ENCODE results near the gene OPA1. TPM values are rescaled to one million over a fixed set of nuclear protein-coding genes. Genes with fewer than 3 reads are reported as not detected.

OPA1 gene
- total and polyA plus RNA-seq, 7 donors, result 29.4 to 129 (median 73.4) TPM

DNA sequence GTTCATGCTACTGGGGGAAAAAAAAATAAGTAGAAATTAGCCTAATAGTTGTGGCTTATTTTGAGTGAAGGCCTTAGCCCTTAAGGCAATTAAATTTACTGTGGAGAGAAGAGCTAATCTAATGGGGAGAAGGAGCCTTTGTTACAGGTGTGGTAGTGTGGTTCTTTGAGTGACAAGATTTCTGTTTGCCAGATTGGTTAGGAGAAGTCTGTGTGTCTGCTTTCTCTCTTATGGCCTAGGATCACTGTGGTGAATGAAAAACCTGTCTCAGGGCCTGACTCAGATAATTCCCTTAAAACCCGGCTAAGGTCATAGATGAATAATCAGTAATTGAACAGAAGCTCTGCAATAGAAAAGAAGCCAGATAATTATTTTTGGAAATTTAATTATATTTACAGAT is 27.0 kb downstream of the OPA1 start:
- ATAC-seq, result no peak
- TF ChIP-seq, protein P1, sequence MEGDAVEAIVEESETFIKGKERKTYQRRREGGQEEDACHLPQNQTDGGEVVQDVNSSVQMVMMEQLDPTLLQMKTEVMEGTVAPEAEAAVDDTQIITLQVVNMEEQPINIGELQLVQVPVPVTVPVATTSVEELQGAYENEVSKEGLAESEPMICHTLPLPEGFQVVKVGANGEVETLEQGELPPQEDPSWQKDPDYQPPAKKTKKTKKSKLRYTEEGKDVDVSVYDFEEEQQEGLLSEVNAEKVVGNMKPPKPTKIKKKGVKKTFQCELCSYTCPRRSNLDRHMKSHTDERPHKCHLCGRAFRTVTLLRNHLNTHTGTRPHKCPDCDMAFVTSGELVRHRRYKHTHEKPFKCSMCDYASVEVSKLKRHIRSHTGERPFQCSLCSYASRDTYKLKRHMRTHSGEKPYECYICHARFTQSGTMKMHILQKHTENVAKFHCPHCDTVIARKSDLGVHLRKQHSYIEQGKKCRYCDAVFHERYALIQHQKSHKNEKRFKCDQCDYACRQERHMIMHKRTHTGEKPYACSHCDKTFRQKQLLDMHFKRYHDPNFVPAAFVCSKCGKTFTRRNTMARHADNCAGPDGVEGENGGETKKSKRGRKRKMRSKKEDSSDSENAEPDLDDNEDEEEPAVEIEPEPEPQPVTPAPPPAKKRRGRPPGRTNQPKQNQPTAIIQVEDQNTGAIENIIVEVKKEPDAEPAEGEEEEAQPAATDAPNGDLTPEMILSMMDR (IDR thresholded peaks at IDR 0.05), result no peak
- intact Hi-C loops (cut with DNase I), result no loop called here
- Histone ChIP-seq H3K27ac (no peak overlapping the region), H3K36me3 (ENCODE audit: insufficient read depth in 1 of 2, low read depth in 1 of 2) (peaks cover 0 to 89% of the 10 kb centered on the region in 2 donors), H3K9me3 (no peaks in the 10 kb centered on the region), H3K4me1 (no peaks in the 10 kb centered on the region), H3K27me3 (ENCODE audit: insufficient read depth in 3 of 3, low read length in 2 of 3) (no peaks in the 10 kb centered on the region), H3K4me3 (no peak overlapping the region)
- no peak for DNase-seq
- WGBS, 3 donors, result 79 to 87% (median 86%) methylated on average over 1 of the region's 1 CpG

DNA sequence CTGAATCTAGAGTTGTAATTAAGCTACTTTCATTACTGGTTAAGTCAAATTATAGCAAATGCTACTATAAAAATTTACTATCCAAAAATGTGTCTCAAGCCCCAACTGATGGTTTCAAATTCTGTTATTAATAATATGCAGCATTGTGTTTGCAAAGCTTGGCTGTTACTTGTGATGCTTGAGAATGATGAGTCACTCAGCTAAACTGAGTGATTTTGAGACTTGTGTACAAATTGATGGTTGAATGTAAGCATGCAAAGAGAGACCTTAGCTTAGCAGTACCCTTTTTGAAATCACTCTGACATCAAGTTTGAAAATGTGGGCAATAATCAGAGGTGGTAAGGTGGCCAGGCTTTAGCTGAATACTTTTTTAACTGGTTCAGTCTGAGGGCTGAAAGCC is 27.6 kb downstream of the OPA1 start:
- ATAC-seq, result no peak
- Histone ChIP-seq H3K27ac (no peak overlapping the region), H3K36me3 (ENCODE audit: insufficient read depth in 1 of 2, low read depth in 1 of 2) (peaks cover 0 to 86% of the 10 kb centered on the region in 2 donors), H3K9me3 (no peaks in the 10 kb centered on the region), H3K27me3 (ENCODE audit: insufficient read depth in 3 of 3, low read length in 2 of 3) (no peaks in the 10 kb centered on the region), H3K4me1 (no peaks in the 10 kb centered on the region), H3K4me3 (no peak overlapping the region)
- TF ChIP-seq, protein P1 (IDR thresholded peaks at IDR 0.05), result no peak
- DNase-seq, result no peak
- intact Hi-C loops (cut with DNase I), result no loop called here

DNA sequence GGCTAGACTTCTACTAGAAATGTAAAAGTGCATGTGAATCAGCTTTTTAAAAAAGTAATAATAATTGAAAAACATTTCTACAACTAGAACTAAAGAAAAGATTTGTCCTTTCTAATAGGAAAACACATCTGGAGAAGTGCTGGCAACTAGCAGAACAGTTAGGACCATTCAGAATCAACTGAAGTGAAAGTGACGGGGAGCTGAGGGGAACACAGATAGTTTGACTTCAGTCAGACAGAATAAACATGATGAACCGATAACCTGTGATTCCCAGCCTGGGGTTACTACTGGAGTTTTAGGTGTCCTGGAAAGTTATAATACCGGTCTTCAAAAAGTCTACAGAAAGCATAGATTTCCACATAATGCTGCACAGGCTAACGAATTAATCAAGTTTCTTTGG is 28.1 kb downstream of the OPA1 start:
- H3K9me3 ChIP-seq, result no peaks in the 10 kb centered on the region
- ATAC-seq, result no peak
- 96% methylated on average over 4 of the region's 4 CpGs for WGBS, 3 donors
- intact Hi-C loops (cut with DNase I), result no loop called here
- H3K27me3 ChIP-seq (ENCODE audit: insufficient read depth in 3 of 3, low read length in 2 of 3), result no peaks in the 10 kb centered on the region
- TF ChIP-seq, protein P1 (IDR thresholded peaks at IDR 0.05), result no peak
- DNase-seq, result no peak
- H3K4me1 ChIP-seq, result no peaks in the 10 kb centered on the region
- no peak overlapping the region for H3K4me3 ChIP-seq
- H3K27ac ChIP-seq, result no peak overlapping the region
- peaks cover 0 to 86% of the 10 kb centered on the region in 2 donors for H3K36me3 ChIP-seq (ENCODE audit: insufficient read depth in 1 of 2, low read depth in 1 of 2)

DNA sequence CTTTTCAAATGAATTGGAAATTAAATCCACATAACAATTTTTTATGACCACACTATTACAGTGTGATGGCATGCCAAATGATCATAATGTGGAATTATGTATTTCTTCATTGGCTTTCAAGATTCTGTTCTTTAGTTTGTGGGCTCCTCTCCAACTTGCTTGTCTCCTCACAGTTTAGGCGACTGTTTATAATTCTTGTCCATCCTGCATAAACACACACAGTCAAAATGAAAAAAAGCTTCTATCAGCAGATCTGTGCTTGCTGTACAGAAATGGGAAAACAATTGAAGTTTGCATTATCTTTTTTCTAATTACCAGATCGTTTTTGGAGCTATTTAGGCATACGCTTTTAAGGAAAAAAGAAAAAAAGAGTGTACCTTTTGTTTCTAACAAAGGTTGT is 37.0 kb downstream of the OPA1 start:
- ATAC-seq (no peak), DNase-seq (no peak)
- 55 to 57% (median 56%) methylated on average over 3 of the region's 3 CpGs for WGBS, 3 donors
- Histone ChIP-seq H3K36me3 (ENCODE audit: insufficient read depth in 1 of 2, low read depth in 1 of 2) (peaks cover 0 to 61% of the 10 kb centered on the region in 2 donors), H3K9me3 (no peaks in the 10 kb centered on the region), H3K4me1 (no peaks in the 10 kb centered on the region), H3K27ac (no peak overlapping the region), H3K4me3 (no peak overlapping the region), H3K27me3 (ENCODE audit: insufficient read depth in 3 of 3, low read length in 2 of 3) (no peaks in the 10 kb centered on the region)
- intact Hi-C loops (cut with DNase I), result no loop called here
- TF ChIP-seq, protein P1 (IDR thresholded peaks at IDR 0.05), result no peak

DNA sequence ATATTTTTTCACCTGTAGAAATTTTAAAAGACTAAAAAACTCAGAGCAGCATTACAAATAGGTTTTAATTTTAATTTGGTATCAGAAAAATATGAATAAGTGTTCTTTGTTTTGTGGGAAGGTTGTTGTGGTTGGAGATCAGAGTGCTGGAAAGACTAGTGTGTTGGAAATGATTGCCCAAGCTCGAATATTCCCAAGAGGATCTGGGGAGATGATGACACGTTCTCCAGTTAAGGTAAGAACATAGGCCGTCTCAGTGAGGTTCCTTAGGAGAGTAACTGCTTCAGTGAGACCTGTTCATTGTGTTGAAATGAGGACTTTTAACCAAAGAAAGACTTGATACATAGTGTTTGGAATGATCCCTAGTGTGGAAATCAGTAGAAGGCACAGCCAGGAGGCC is 44.8 kb downstream of the OPA1 start:
- Histone ChIP-seq H3K4me3 (no peak overlapping the region), H3K27ac (no peak overlapping the region), H3K27me3 (ENCODE audit: insufficient read depth in 3 of 3, low read length in 2 of 3) (no peaks in the 10 kb centered on the region), H3K36me3 (ENCODE audit: insufficient read depth in 1 of 2, low read depth in 1 of 2) (peaks cover 7 to 83% of the 10 kb centered on the region in 2 donors), H3K4me1 (no peaks in the 10 kb centered on the region), H3K9me3 (no peaks in the 10 kb centered on the region)
- intact Hi-C loops (cut with DNase I), result no loop called here
- TF ChIP-seq, protein P1 (IDR thresholded peaks at IDR 0.05), result no peak
- ATAC-seq, result no peak
- 81 to 91% (median 84%) methylated on average over 3 of the region's 3 CpGs for WGBS, 3 donors
- no peak for DNase-seq

Data from psoas muscle (tissue), 8 donors.